HG03342 (cell line): ENCODE data around the gene CFAP251.

Source experiments
- ATAC-seq: cut with Tn5 transposase; IDR thresholded peaks from one replicate; pipeline ENCODE4 v1.9.1; 2021; ENCODE audit warnings: mild to moderate bottlenecking, moderate library complexity; ENCODE audit not compliant: unreplicated experiment

The CFAP251 gene

DNA sequence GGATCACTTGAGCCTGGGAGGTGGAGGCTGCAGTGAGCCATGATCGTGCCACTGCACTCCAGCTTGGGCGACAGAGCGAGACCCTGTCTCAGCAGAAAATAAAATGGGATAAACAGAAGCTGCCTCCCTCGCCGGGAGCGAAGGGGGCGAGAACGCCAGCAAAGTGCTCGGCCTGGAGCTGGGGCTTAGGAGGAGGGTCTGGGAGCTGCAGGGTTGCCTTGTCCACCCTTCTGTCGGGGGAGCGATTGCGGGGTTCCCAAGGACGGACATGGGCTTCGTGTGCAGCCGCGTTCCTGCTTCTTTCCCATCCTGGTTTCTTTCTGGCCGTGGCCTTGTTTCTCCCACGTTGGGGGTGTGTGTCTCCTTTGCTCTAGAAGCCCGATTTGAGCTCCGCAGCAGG, 132.3 kb downstream of the CFAP251 start:
- ATAC-seq: no peak

DNA sequence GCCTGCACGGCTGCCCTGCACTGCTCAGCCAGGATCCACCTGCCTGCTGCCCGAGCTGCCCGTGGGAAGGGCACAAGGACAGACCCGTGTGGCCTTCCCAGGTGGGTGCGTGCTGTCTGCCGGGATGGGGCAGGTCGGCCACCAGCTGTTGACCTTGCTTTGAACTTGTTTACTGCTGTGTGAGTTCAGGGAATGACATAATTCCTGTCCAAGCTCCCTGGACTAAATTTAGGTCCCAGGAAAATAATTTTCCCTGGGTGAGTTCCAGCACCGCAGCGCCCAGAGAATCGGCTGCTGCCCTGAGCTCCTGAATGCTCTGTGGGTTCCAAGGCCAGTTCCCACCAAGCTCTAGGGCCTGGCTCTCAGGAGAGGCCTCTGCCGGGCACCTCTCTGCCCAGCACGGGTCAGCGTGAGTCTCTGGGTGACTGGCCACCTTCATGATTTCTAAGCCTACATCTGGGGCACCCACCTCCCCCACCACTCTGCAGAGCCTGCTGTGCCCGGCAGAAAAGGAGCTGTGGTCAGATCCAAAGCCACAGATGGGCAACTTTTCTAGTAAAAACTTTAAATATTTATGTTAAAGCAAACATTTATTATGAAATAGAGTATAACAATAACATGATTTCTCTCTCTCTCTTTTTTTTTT, 133.0 kb downstream of the CFAP251 start:
- no peak for ATAC-seq

DNA sequence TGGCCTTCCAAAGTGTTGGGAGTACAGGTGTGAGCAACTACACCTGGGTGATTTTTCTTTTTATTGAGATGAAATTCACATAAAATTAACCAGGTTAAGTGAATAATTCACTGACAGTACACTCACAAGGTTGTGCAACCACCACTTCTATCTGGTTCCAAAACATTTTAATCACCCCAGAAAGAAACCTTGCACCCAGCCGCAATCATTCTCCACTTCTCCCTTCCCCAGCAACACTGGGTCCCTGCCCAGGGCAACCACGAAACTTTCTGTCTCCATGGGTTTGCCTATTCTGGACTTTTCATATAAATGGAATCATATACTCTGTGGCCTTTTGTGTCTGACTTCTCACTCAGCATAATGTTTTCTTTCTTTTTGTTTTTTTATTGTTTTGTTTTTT, 133.9 kb downstream of the CFAP251 start:
- ATAC-seq: no peak
